H1 (cell line): ENCODE results near the gene PREX1. TPM values are rescaled to one million over a fixed set of nuclear protein-coding genes. Genes with fewer than 3 reads are reported as not detected.

Experiments used
- CTCF ChIA-PET: fragments of 300-600 bp; sonication (Branson Sonifier 250); formaldehyde crosslinking; loops from one replicate; lab custom pipeline; 2021; ENCODE audit not compliant: partially characterized antibody; lab: Charles Lee
- POLR2A ChIA-PET: fragments of 300-600 bp; sonication (Branson Sonifier 250); formaldehyde crosslinking; loops from one replicate; lab custom pipeline; 2021; ENCODE audit warnings: inconsistent platforms; ENCODE audit not compliant: partially characterized antibody; lab: Charles Lee
- DNase-seq, 2 experiments: peaks; one replicate each; pipeline versions ENCODE4 v3.0.0 to v3.0.0-alpha.2; 2010 to 2022; ENCODE audit warnings: low spot score in 2 of 2, low read depth in 1 of 2, mixed read lengths in 1 of 2
- FAIRE-seq: peaks from 2 replicates; lab custom pipeline; 2011; peaks lifted over from hg19 to GRCh38; lab: Jason Lieb, UNC
- H2AFZ ChIP-seq: 2 replicates; pipeline ENCODE4 v1.8.1; 2012; ENCODE audit warnings: low read length, inconsistent platforms
- H2AK5ac ChIP-seq: 2 replicates; pipeline ENCODE4 v1.6.1; 2013; ENCODE audit warnings: low read depth, low read length
- H2BK120ac ChIP-seq: replicated peaks from 2 replicates; pipeline ENCODE3; 2013; ENCODE audit warnings: low read depth, low read length, inconsistent platforms
- H2BK12ac ChIP-seq: 2 replicates; pipeline ENCODE4 v1.6.1; 2013; ENCODE audit warnings: low read depth, low read length
- H2BK15ac ChIP-seq: 2 replicates; pipeline ENCODE4 v1.6.1; 2013; ENCODE audit warnings: low read length
- H2BK20ac ChIP-seq: 2 replicates; pipeline ENCODE4 v1.6.1; 2013; ENCODE audit warnings: low read length
- H2BK5ac ChIP-seq: 2 replicates; pipeline ENCODE4 v1.6.1; 2013; ENCODE audit warnings: low read depth, low read length
- H3K14ac ChIP-seq: 2 replicates; pipeline ENCODE4 v1.6.1; 2013; ENCODE audit warnings: inconsistent platforms; ENCODE audit not compliant: insufficient read length
- H3K18ac ChIP-seq: 2 replicates; pipeline ENCODE4 v1.6.1; 2013; ENCODE audit warnings: low read length; ENCODE audit errors: extremely low read depth
- H3K23ac ChIP-seq: 2 replicates; pipeline ENCODE4 v1.6.1; 2013; ENCODE audit warnings: inconsistent platforms; ENCODE audit not compliant: insufficient read length
- H3K23me2 ChIP-seq: 2 replicates; pipeline ENCODE4 v1.6.1; 2013; ENCODE audit warnings: low read depth, low read length
- H3K27ac ChIP-seq: 2 replicates; pipeline ENCODE4 v1.6.1; 2011; ENCODE audit warnings: low read depth, low read length, inconsistent platforms
- H3K27me3 ChIP-seq, 4 experiments: replicated peaks in 1 of 4; 1 replicate in 1 of 4; 2 replicates in 3 of 4; pipeline versions ENCODE4 v1.6.1 to v1.8.1; 2011 to 2013; ENCODE audit warnings: low read length in 3 of 4, mild to moderate bottlenecking in 3 of 4, inconsistent platforms in 2 of 4, mixed read lengths in 2 of 4, moderate library complexity in 1 of 4; ENCODE audit not compliant: control insufficient read depth in 3 of 4, insufficient read depth in 3 of 4; ENCODE audit errors: extremely low read depth in 1 of 4
- H3K36me3 ChIP-seq, 4 experiments: 2 replicates each; pipeline versions ENCODE4 v1.6.1 to v1.8.1; 2011 to 2013; ENCODE audit warnings: mild to moderate bottlenecking in 4 of 4, low read length in 3 of 4, moderate library complexity in 2 of 4, control low read depth in 1 of 4, inconsistent platforms in 1 of 4; ENCODE audit not compliant: insufficient read depth in 4 of 4, control insufficient read depth in 2 of 4
- H3K4ac ChIP-seq: replicated peaks from 2 replicates; pipeline ENCODE3; 2013; ENCODE audit warnings: low read length, low read depth, mixed read lengths, inconsistent platforms; ENCODE audit not compliant: insufficient read length
- H3K4me1 ChIP-seq, 4 experiments: replicated peaks in 1 of 4; 1 replicate in 1 of 4; 2 replicates in 3 of 4; pipeline versions ENCODE4 v1.6.1 to v1.8.1; 2011 to 2013; ENCODE audit warnings: low read length in 3 of 4, inconsistent platforms in 2 of 4, mixed read lengths in 1 of 4; ENCODE audit not compliant: insufficient read depth in 4 of 4, control insufficient read depth in 3 of 4
- H3K4me2 ChIP-seq, 2 experiments: 2 replicates each; pipeline versions ENCODE4 v1.6.1 to v1.8.1; 2011 to 2013; ENCODE audit warnings: low read depth in 2 of 2, low read length in 2 of 2, control low read depth in 1 of 2, inconsistent platforms in 1 of 2, mild to moderate bottlenecking in 1 of 2; ENCODE audit not compliant: insufficient read depth in 1 of 2
- H3K4me3 ChIP-seq, 4 experiments: fragments of 200-600, 300-600 bp in 1 of 4; sonication (generic), shearing (Covaris generic), sonication (Bioruptor Twin) in 1 of 4; 2 replicates each; pipeline versions ENCODE4 v1.5.1 to v1.8.1; 2011 to 2016; ENCODE audit warnings: low read length in 4 of 4, low read depth in 3 of 4, control low read depth in 2 of 4, inconsistent platforms in 2 of 4, mild to moderate bottlenecking in 2 of 4, mixed read lengths in 1 of 4, moderate library complexity in 1 of 4; ENCODE audit not compliant: insufficient read depth in 2 of 4; ENCODE audit errors: extremely low read depth in 1 of 4
- H3K56ac ChIP-seq: replicated peaks from 2 replicates; pipeline ENCODE3; 2013; ENCODE audit warnings: low read depth, mild to moderate bottlenecking, mixed read lengths, low read length, inconsistent platforms; ENCODE audit not compliant: insufficient read length
- H3K79me1 ChIP-seq: 2 replicates; pipeline ENCODE4 v1.6.1; 2013; ENCODE audit warnings: low read depth, low read length, control low read depth
- H3K79me2 ChIP-seq, 2 experiments: 2 replicates each; pipeline versions ENCODE4 v1.6.1 to v1.8.1; 2012 to 2013; ENCODE audit warnings: low read length in 2 of 2, mild to moderate bottlenecking in 2 of 2, inconsistent platforms in 1 of 2; ENCODE audit not compliant: insufficient read depth in 2 of 2, control insufficient read depth in 1 of 2
- H3K9ac ChIP-seq, 4 experiments: replicated peaks in 1 of 4; 1 replicate in 1 of 4; 2 replicates in 3 of 4; pipeline versions ENCODE4 v1.6.1 to v1.8.1; 2011 to 2013; ENCODE audit warnings: low read depth in 3 of 4, low read length in 3 of 4, control low read depth in 2 of 4, mild to moderate bottlenecking in 2 of 4, moderate library complexity in 2 of 4, inconsistent platforms in 1 of 4; ENCODE audit errors: extremely low read depth in 1 of 4
- H3K9me3 ChIP-seq, 2 experiments: 2 replicates each; pipeline versions ENCODE4 v1.6.1 to v1.8.1; 2012 to 2013; ENCODE audit warnings: mild to moderate bottlenecking in 2 of 2, moderate library complexity in 2 of 2, control low read depth in 1 of 2, inconsistent platforms in 1 of 2, low read depth in 1 of 2, low read length in 1 of 2, mixed read lengths in 1 of 2; ENCODE audit not compliant: insufficient read depth in 2 of 2
- H4K20me1 ChIP-seq, 2 experiments: replicated peaks in 1 of 2; 2 replicates each; pipeline versions ENCODE3 to v1.8.1; 2011 to 2013; ENCODE audit warnings: inconsistent platforms in 2 of 2, low read length in 2 of 2, mild to moderate bottlenecking in 1 of 2; ENCODE audit not compliant: insufficient read depth in 2 of 2, control insufficient read depth in 1 of 2
- H4K5ac ChIP-seq: 2 replicates; pipeline ENCODE4 v1.6.1; 2013; ENCODE audit warnings: low read length, low read depth, mixed read lengths, inconsistent platforms; ENCODE audit not compliant: insufficient read length
- H4K8ac ChIP-seq: 2 replicates; pipeline ENCODE4 v1.8.0; 2013; ENCODE audit warnings: mild to moderate bottlenecking, moderate library complexity, low read length, inconsistent platforms; ENCODE audit not compliant: insufficient read depth; ENCODE audit errors: extremely low read depth
- H4K91ac ChIP-seq: replicated peaks from 2 replicates; pipeline ENCODE3; 2013; ENCODE audit warnings: low read length, mixed read lengths, inconsistent platforms; ENCODE audit not compliant: insufficient read length
- BCL11A ChIP-seq, 2 experiments: IDR thresholded peaks; one replicate each; pipeline ENCODE4 v1.6.1; 2011; ENCODE audit warnings: low read depth in 2 of 2, low read length in 2 of 2, mild to moderate bottlenecking in 2 of 2
- BRCA1 ChIP-seq: IDR thresholded peaks from 2 replicates; pipeline ENCODE4 v1.6.1; 2012; ENCODE audit warnings: low read depth, low read length, improper control_type of control experiment
- EZH2 ChIP-seq: fragments of 200-600 bp; sonication (generic); IDR thresholded peaks from 2 replicates; pipeline ENCODE4 v1.7.1; 2012; ENCODE audit warnings: low read depth, mild to moderate bottlenecking, moderate library complexity, low read length, inconsistent platforms; ENCODE audit not compliant: severe bottlenecking
- GABPA ChIP-seq: IDR thresholded peaks from 2 replicates; pipeline ENCODE4 v1.6.1; 2011; ENCODE audit warnings: mild to moderate bottlenecking, low read length, moderate library complexity, borderline replicate concordance; ENCODE audit not compliant: insufficient read depth
- MAFK ChIP-seq: IDR thresholded peaks from 2 replicates; pipeline ENCODE4 v1.6.1; 2012; ENCODE audit warnings: low read depth, mild to moderate bottlenecking, improper control_type of control experiment, low read length
- MAX ChIP-seq: IDR thresholded peaks from 2 replicates; pipeline ENCODE4 v1.6.1; 2012; ENCODE audit warnings: inconsistent platforms
- NANOG ChIP-seq: IDR thresholded peaks from 2 replicates; pipeline ENCODE4 v1.6.1; 2011; ENCODE audit warnings: low read length, low read depth, mild to moderate bottlenecking, inconsistent platforms; ENCODE audit not compliant: insufficient read depth, poor library complexity, severe bottlenecking
- POLR2A ChIP-seq, 2 experiments: IDR thresholded peaks; 1 replicate in 1 of 2; 2 replicates in 1 of 2; pipeline ENCODE4 v1.6.1; 2011; ENCODE audit warnings: low read depth in 2 of 2, low read length in 2 of 2, mild to moderate bottlenecking in 2 of 2; ENCODE audit errors: control extremely low read depth in 1 of 2
- SP4 ChIP-seq: IDR thresholded peaks from 2 replicates; pipeline ENCODE4 v1.6.1; 2012; ENCODE audit warnings: low read length, inconsistent platforms
- TAF7 ChIP-seq: optimal IDR thresholded peaks from 2 replicates; pipeline ENCODE3; 2011; ENCODE audit warnings: low read depth, mild to moderate bottlenecking, inconsistent platforms, low read length, moderate library complexity, borderline replicate concordance
- TBP ChIP-seq: IDR thresholded peaks from 2 replicates; pipeline ENCODE4 v1.6.1; 2011; ENCODE audit warnings: low read depth, low read length, improper control_type of control experiment
- TEAD4 ChIP-seq: IDR thresholded peaks from 2 replicates; pipeline ENCODE4 v1.6.1; 2012; ENCODE audit warnings: low read depth, low read length, inconsistent platforms, mixed read lengths
- WGBS, 2 experiments: shearing (Covaris generic) in 1 of 2; methylation state at CpG; one replicate each; pipeline versions ENCODE4 v1.1.6 to v1.1.7; 2013 to 2015; ENCODE audit warnings: low lambda C conversion rate in 2 of 2, mixed read lengths in 2 of 2, inconsistent platforms in 1 of 2, low coverage in 1 of 2, missing lambda C conversion rate in 1 of 2; ENCODE audit not compliant: insufficient replicate concordance in 2 of 2, insufficient coverage in 1 of 2, insufficient read length in 1 of 2; ENCODE audit errors: extremely low coverage in 1 of 2, missing lambda C conversion rate in 1 of 2; 5-methylcytosine and 5-hydroxymethylcytosine counted together
- polyA plus RNA-seq, 7 experiments: library from polyadenylated mRNA; depleted of rRNA in 3 of 7; stranded (reverse) in 5 of 7; unstranded in 2 of 7; fragments of >200 nt in 5 of 7; fragments of 200-250 nt in 2 of 7; gene quantifications; 1 replicate in 5 of 7; 2 replicates in 1 of 7; 4 replicates in 1 of 7; pipeline versions ENCODE4 v1.2.1 to v1.2.3, GENCODE V29; 2011 to 2013; ENCODE audit warnings: missing spikeins in 2 of 7, mixed read lengths in 2 of 7
- total RNA-seq: library from RNA; stranded (reverse); fragmentation: NEBNext Ultra II Directional; extraction: Animal tissue kit (Norgen Biotek cat#: 25700); gene quantifications from 2 replicates; pipeline ENCODE4 v1.2.1, GENCODE V29; 2021
- TF ChIP-seq, protein P1 (sequence below): IDR thresholded peaks from 2 replicates; pipeline ENCODE4 v1.6.1; 2012; ENCODE audit warnings: inconsistent platforms

PREX1 gene
- total and polyA plus RNA-seq, 2 of the 8 experiments (the other 6 are each of a cell fraction or from before 2014, with no cell fraction given): 10.7 to 12.8 TPM

DNA sequence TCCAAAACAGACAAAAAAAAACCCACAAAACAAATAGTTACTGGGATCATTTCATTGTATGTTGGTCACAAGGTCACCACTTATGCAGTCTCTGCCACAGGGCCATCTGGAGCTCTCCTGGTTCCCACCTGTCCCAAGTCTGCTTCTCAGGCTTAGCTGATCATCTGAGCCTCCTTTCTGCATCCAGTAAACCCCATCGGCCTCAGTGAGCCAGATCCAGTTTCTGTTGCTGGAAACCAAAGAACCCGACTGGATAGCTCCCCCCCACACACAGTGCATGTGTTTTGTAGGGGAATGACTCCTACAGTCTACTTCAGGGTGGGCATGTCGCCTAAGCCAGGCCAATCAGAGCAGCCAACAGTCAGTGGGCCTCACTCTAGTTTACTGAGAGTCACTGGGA lies 233.3 kb downstream of the PREX1 start:
- Histone ChIP-seq H3K4me2 (no peak overlapping the region), H2BK20ac (no peak overlapping the region), H2BK120ac (no peak overlapping the region), H3K4me3 (no peak overlapping the region), H2AFZ (no peak overlapping the region), H3K14ac (no peak overlapping the region), H2BK15ac (no peak overlapping the region), H3K56ac (no peak overlapping the region), H2AK5ac (no peak overlapping the region), H3K27ac (no peak overlapping the region), H4K91ac (no peak overlapping the region), H4K5ac (no peak overlapping the region), H3K23ac (no peak overlapping the region), H3K4ac (no peak overlapping the region), H3K9ac (no peak overlapping the region), H3K9me3 (no peaks in the 10 kb centered on the region), H3K79me2 (no peaks in the 10 kb centered on the region), H3K23me2 (no peaks in the 10 kb centered on the region), H3K27me3 (no peaks in the 10 kb centered on the region), H3K4me1 (peaks cover 0 to 3% (median 0%) of the 10 kb centered on the region in 4 experiments; a peak in 1 of 7 replicates), H3K18ac (no peak overlapping the region), H2BK5ac (no peak overlapping the region), H3K79me1 (no peaks in the 10 kb centered on the region), H4K20me1 (no peaks in the 10 kb centered on the region), H4K8ac (no peak overlapping the region), H2BK12ac (no peak overlapping the region), H3K36me3 (no peaks in the 10 kb centered on the region)
- FAIRE-seq (no peak), DNase-seq (no peak)
- 80% methylated on average over 3 of the region's 3 CpGs; no CpG with 5 or more reads in 1 of the 2 experiments for WGBS, 2 experiments
- POLR2A ChIA-PET: no interaction called here
- CTCF ChIA-PET: interaction anchor here (1.1 to 2.4 kb wide), 5 partner anchors 14 to 48 kb away, joined by 3 to 10 read pairs (median 3); no protein-coding TSS in a partner anchor
- no peak for TF ChIP-seq MAFK
- no peak for TF ChIP-seq EZH2
- no peak for TF ChIP-seq NANOG
- TF ChIP-seq, protein P1, sequence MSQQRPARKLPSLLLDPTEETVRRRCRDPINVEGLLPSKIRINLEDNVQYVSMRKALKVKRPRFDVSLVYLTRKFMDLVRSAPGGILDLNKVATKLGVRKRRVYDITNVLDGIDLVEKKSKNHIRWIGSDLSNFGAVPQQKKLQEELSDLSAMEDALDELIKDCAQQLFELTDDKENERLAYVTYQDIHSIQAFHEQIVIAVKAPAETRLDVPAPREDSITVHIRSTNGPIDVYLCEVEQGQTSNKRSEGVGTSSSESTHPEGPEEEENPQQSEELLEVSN: no peak
- TF ChIP-seq TAF7: no peak
- no peak for TF ChIP-seq GABPA
- TF ChIP-seq BCL11A (IDR thresholded peaks at IDR 0.05; ENCODE audit: low read depth in 2 of 2, low read length in 2 of 2): no peak
- TF ChIP-seq POLR2A (IDR thresholded peaks at IDR 0.05; ENCODE audit: control extremely low read depth in 1 of 2, low read depth in 2 of 2, low read length in 2 of 2): no peak
- TF ChIP-seq SP4: no peak
- no peak for TF ChIP-seq MAX
- no peak for TF ChIP-seq BRCA1
- TF ChIP-seq TBP: no peak
- TF ChIP-seq TEAD4: no peak
